KBM-7 (cell line): ENCODE results near the gene LY6G5C.

Source experiments
- DNase-seq: peaks from one replicate; pipeline ENCODE4 v3.0.0-alpha.2; 2015
- in situ Hi-C: fragments of 300-500 bp; cut with MboI; formaldehyde crosslinking; loops from 2 replicates; pipeline ENCODE4 v1.14.3; 2020; ENCODE audit warnings: low sequenced_read_pairs, low pct_unique_long_range_greater_than_20kb, mixed read lengths

The LY6G5C gene

GRCh38 chr6:31693535-31693934, 12.7 kb upstream of the LY6G5C start:
- DNase-seq = no peak
- in situ Hi-C loops = no loop called here

DNA sequence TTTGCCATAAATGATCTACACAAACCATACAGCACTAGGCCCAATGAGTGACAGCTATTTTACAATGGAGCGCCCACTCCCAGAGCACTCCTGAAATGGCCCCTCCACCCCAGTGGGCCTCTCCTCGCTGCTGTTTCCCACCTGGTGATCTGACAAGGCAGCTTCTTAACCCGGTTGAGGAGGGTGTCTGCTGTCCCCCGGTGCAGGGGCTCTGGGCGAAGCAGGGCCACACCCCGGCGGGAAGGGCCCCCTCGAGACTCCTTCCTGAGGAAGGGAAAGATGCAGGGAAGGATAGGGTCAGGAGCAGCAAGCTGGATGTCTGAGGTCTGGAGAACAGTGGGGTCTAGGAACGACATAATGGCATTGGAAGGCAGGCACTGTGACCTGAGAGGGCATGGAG, 12.0 kb upstream of the LY6G5C start:
- no peak for DNase-seq
- in situ Hi-C loops = no loop called here

- no peak for DNase-seq
- in situ Hi-C loops = no loop called here
Observed at GRCh38 chr6:31692353-31692752, 11.5 kb upstream of the LY6G5C start.

DNA sequence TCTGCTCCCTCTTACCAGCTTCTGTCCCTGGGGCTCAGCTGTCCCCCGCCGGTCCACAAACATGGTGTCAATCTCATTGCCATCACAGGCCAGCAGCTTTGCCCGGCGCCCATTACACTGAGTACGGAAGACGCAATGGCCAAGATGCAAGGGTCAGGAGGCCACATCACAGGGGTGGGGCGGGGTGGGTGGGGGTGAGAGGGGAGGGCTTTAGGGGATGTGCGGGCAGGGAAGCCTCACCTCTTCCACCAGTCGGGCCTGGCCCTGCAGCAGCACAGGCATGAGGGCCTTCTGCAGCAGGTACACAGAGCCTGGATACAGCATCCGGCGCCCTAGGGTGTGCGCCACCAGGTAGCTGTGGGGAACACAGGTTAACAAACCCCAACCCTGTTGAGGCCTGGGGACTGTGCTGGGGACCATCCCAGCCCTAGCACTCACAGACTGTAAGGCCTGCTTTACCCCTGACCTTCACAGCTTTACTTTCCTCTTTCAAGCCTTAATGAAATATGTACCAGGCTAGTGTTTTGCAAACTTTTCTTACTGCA, 10.8 kb upstream of the LY6G5C start:
- no peak for DNase-seq
- in situ Hi-C loops = no loop called here

GRCh38 chr6:31691078-31691463, 10.2 kb upstream of the LY6G5C start:
- in situ Hi-C loops = no loop called here
- no peak for DNase-seq

DNA sequence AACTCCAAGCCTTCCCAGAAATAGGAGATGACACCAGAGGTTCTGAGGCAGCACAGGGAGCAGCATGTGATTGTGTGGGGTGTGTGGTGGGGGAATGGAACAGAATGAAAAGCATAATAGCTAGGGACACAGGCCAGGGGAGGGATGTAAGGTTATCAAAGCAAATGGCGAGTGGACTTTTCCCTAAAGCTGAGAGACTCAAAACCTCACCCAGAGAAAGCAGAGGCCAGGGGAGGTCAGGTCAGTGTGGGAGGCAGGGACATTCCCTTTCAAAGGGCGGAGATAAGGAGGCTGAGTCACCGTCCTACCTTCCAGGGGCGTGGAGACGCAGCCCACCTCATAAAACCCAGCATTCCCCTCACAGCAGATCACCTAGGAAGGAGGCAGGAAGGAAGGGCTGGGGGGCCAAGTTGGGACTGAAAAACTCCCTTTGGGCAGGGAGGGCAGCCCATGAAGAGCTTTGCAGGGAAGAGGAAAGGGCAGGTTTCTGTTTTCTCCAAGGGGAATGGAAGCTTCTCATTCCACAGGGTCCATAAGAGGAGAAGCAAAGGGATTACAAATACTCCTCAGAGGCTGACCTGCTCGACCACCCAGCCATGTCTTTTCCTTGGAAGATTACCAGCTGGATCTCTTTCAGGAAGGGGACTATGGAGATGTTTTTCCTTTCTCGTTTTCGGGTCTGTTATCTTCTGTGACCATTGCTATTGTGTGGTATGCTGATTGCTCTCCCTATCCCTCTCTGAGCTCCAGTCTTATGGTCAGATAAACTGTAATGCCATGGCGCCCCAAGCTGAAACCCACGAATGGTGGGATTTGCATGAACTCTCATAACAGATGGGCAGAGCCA, 9.6 kb upstream of the LY6G5C start:
- in situ Hi-C loops = no loop called here
- no peak for DNase-seq

- no peak for DNase-seq
- in situ Hi-C loops = no loop called here
Observed at GRCh38 chr6:31689249-31690110, 8.6 kb upstream of the LY6G5C start.

GRCh38 chr6:31687860-31688693, 7.2 kb upstream of the LY6G5C start:
- in situ Hi-C loops = no loop called here
- DNase-seq = no peak

GRCh38 chr6:31687321-31687720, 6.5 kb upstream of the LY6G5C start:
- DNase-seq = no peak
- in situ Hi-C loops = no loop called here

DNA sequence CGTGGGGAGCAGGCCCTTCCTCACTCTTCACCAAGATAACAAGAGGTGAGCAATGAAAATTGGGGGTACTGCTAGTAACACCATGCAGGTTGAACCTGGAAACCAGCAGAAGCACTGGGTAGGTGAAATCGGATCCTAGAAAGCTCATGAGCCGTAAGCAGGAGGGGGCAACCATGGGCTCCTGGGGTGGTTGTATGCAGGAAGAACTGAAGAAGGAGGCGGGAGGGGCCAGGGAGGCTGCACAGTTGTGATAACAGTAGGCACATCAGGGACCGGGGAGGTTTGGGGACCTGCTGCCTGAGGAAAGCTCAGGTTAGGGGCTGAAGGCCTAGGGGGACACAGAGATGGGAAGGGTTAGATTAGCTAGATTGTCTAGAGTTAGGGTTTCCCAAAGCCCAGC, 5.6 kb upstream of the LY6G5C start:
- in situ Hi-C loops = no loop called here
- DNase-seq = no peak

DNA sequence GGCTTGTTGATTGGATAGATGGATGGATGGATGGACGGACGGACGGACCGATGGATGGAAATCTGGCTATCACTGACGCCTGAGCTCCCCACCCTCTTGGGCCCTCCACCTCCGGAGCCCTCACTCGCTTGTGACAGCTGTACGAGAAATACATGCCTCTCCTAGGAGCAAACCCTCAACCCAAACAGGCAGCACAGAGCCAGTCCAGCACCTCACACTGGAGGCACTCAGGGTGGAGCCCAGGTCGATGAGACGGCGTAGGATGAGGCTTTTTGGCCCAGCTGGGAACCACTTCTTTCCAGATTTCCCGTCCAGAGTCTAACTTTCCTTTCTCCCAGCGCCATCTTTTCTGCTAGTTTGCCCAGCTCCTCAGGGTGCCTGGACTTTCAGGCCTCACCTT, 2.7 kb upstream of the LY6G5C start:
- in situ Hi-C loops = no loop called here
- no peak for DNase-seq

DNA sequence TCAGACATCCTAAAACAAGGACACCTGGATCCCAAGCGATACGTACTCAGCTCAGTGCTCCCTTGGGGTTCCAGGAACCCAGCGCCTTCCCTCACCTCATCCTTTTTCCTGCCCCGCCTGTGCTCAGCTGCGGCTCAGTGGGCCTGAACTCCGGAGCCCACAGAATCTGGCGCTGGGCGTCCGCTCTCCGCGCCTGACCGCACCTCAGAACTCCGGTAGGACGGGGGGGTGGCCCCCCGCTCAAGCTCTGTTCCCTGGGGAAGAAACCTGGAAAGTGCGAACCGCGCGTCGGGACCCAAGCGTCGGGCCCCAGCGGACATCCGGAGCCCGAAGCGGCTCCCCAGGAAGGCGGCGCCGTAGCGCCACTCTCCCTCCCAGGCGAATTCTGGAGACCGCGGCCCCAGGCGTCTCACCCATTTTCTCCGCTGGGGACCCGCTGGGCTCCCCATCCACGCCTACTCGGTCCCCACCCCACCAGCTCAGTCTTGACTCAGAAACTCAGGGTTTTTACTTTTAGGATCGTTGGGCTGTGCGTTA, 336 bp upstream of the LY6G5C start:
- DNase-seq = peak; percentile 53
- in situ Hi-C loops = no loop called here

GRCh38 chr6:31677955-31678354, 2.9 kb downstream of the LY6G5C start:
- no peak for DNase-seq
- in situ Hi-C loops = no loop called here

DNA sequence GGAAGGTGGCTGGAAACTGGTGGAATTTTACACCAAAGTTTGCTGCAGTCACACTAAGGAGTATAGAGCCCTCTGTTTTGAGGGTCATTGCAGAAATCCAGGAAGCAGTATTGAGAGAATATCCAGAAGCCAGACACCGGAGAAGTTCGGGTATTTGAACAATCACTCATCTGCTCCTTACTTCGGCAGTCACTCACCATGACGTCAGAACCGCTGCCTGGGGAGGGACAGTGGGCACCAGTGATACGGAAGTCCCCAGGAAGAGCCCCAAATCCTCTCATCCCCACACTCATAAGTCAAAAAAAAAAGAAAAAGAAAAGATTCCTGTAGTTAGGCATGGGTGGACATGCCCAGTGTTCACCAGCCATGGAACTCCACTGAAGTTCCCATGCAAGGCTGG, 4.0 kb downstream of the LY6G5C start:
- in situ Hi-C loops = no loop called here
- no peak for DNase-seq

DNA sequence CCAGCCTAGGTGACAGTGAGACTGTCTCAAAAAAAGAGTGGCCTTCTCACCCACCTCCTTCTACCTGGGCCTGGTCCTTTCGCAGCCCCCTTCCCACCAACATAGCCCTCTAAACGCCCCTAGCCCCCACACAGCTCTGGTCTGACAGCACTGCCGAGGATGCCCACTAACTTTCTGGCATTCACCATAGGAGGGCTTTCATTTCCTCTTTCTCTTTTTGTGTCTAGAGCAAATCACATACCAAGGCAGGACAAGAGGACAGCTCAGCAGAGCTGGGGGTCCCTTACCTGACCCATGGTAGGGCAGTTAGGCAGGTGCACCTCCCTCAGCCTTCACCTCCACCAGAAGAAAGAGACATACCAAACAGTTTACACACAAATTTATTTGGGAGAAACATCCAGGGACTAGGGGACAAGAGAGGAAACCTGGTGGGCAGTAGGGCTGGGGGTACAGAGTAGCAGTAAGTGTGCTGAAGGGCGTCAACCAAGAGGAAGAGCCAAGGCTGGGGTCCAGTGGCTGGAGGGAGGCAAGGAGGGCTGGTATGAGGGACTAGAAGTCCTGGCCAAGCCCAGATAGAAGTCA, 4.5 kb downstream of the LY6G5C start:
- DNase-seq = no peak

GRCh38 chr6:31669676-31670075, 11.2 kb downstream of the LY6G5C start, which contains the start of gene LY6G5B:
LY6G5B (plus strand) TSS chr6:31669976; CDS start chr6:31670951, 975 bp downstream.
- in situ Hi-C loops = no loop called here

More for the DNA sequence above, 4.5 kb downstream of the LY6G5C start:
- in situ Hi-C loops = no loop called here

DNA sequence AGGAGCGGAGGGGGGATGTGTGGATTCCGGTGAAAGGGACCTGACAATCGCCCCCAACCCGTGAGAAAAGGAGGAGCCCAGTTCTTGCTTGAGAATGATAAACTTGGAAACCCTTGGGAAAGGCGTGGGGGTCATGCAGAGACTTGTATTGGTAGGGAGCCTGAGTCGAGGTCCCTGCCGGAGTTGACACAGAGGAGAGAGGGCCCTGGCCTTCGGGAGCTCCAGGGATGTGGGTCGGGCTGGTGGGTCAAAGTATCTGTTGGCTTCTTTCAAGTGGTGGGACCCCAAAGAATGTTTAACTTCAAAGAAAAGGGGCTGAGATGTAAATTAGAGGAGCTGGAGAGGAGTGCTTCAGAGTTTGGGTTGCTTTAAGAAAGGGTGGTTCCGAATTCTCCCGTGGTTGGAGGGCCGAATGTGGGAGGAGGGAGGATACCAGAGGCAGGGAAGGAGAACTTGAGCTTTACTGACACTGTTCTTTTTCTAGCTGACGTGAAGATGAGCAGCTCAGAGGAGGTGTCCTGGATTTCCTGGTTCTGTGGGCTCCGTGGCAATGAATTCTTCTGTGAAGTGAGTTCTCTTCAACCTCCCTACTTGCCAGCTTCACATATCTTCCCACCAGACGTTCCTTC, 14.4 kb downstream of the LY6G5C start:
- in situ Hi-C loops = no loop called here
- DNase-seq = no peak

More at GRCh38 chr6:31669676-31670075, 11.2 kb downstream of the LY6G5C start, which contains the start of gene LY6G5B:
- no peak for DNase-seq
